Thyroid gland (tissue), 4 donors: ENCODE data around the gene TMX4.

Source experiments
- CTCF ChIP-seq, 6 experiments: fragments of 200-600 bp in 3 of 6; fragments of 450-650 bp in 3 of 6; sonication (generic) in 3 of 6; IDR thresholded peaks; one replicate each; pipeline ENCODE4 v1.5.1; 2016 to 2019; ENCODE audit warnings: antibody characterized with exemption in 6 of 6, mild to moderate bottlenecking in 2 of 6, inconsistent platforms in 1 of 6, moderate library complexity in 1 of 6
- POLR2A ChIP-seq, 2 donors: fragments of 450-650 bp; IDR thresholded peaks; one replicate each; pipeline ENCODE4 v1.6.1; 2017; ENCODE audit warnings: antibody characterized with exemption in 2 of 2, mild to moderate bottlenecking in 2 of 2, moderate library complexity in 1 of 2

GRCh38 chr20:8002056-8002455 lies 17.5 kb downstream of the TMX4 start:
- TF ChIP-seq CTCF (IDR thresholded peaks at IDR 0.05) (no peak), POLR2A (IDR thresholded peaks at IDR 0.05) (no peak)
